GM12874 (cell line): ENCODE data around the gene PRR13.

ENCODE experiments used
- CTCF ChIP-seq: IDR thresholded peaks from 2 replicates; pipeline ENCODE4 v1.5.1; 2011; ENCODE audit warnings: low read depth, mild to moderate bottlenecking, control low read depth, low read length, moderate library complexity; ENCODE audit not compliant: insufficient read depth

The PRR13 gene

GRCh38 chr12:53474819-53475218, 33.3 kb downstream of the PRR13 start:
- TF ChIP-seq CTCF: no peak

GRCh38 chr12:53476769-53477209, 35.3 kb downstream of the PRR13 start:
- 0 out of 2 replicates have a peak, but pooled peaks have one; percentile 21 for TF ChIP-seq CTCF

- TF ChIP-seq CTCF: no peak
Measured at GRCh38 chr12:53478865-53479264, 37.3 kb downstream of the PRR13 start.

- TF ChIP-seq CTCF: no peak
Measured at GRCh38 chr12:53479331-53479730, 37.8 kb downstream of the PRR13 start.

GRCh38 chr12:53480491-53481442, 39.2 kb downstream of the PRR13 start:
- TF ChIP-seq CTCF: no peak

GRCh38 chr12:53481939-53482586, 40.5 kb downstream of the PRR13 start:
- peak; percentile 15; the same call in 1 of the 2 replicates for TF ChIP-seq CTCF

- TF ChIP-seq CTCF: no peak
Measured at GRCh38 chr12:53482626-53483168, 41.2 kb downstream of the PRR13 start.
